Measurements from ENCODE around the gene NRXN2.
"Not testable (repeated sequence)": the region's sequence is repeated elsewhere in the genome, so short reads cannot be mapped to it uniquely, and the experiment has no call there.

The NRXN2 gene

DNA sequence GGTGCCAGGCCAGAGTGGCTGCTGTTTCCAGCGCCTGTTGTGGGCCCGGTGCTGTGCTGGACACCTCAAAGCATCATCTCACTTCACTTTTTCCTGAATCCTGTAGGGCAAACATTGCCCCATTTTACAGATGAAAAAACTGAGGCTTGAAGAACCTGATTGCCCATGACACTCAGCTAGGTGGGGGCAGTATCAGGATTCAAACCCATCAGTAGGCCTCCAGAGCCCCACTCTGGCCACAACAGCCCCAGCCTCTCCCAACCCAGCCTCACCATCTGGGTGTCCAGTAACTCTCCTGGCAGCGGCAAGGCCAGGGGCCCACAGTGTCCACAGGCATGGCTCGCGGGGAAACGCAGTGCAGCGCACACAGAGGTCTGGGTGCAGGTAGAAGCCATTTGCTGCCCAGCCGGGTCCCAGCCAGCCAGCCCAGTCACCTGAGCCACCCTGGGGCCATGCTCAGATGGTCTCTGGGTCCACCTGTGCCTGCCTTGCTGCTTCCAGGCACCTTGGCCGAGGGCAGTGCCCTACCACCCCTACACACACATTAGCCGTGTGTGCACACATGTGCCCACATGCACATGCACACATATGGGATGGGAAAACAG, 120.4 kb downstream of the NRXN2 start:
- DNase-seq = no peak

DNA sequence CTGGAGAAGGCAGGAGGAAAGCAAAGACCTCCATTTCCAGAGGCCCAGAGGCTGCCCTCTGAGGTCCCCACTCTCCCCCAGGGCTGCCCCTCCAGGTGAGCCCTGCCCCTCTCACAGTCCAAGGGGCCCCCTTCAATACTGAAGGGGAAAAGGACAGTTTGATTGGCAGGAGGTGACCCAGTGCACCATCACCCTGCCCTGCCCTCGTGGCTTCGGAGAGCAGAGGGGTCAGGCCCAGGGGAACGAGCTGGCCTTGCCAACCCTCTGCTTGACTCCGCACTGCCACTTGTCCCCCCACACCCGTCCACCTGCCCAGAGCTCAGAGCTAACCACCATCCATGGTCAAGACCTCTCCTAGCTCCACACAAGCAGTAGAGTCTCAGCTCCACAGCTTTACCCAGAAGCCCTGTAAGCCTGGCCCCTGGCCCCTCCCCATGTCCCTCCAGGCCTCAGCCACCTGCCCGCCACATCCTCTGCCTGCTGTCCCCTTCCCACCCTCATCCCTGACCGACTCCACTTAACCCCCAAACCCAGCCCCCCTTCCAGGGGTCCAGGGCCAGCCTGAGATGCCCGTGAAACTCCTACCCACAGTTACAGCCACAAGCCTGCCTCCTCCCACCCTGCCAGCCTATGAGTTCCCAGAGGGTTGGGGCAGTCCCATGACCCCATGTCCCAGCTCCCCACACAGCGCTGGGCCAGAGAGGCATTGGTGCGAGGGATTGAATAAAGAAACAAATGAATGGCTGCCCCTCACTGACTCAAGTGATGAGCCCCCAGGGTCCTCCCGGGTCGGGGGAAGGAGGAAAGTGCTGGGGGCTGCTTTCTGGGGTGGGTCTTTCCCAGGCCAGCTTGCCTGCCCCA, 121.2 kb downstream of the NRXN2 start:
- DNase-seq = no peak

DNA sequence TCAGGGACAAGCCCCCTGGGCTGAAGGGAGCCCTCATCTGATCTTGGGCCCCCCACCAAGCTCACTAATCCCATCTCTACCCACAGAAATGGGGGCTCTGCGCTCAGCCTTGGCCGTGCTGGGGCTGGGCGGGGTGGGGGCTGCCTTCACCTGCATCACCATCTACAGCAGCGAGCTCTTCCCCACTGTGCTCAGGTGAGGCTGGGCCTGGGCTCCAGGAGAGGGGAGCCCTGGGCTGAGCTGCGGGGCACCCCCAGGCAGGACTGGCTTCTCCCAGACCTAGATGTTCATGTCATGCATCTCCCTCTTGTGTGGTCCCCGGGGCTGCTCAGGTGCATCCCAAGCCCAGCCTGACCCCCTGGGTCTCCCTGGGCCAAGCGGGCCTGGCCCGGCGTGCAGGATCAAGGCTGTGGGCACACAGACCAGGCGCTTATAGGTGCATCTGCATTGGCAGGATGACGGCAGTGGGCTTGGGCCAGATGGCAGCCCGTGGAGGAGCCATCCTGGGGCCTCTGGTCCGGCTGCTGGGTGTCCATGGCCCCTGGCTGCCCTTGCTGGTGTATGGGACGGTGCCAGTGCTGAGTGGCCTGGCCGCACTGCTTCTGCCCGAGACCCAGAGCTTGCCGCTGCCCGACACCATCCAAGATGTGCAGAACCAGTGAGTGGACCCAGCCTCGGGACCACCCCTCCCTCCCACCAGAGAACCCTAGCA, 122.6 kb downstream of the NRXN2 start:
- no peak for DNase-seq

DNA sequence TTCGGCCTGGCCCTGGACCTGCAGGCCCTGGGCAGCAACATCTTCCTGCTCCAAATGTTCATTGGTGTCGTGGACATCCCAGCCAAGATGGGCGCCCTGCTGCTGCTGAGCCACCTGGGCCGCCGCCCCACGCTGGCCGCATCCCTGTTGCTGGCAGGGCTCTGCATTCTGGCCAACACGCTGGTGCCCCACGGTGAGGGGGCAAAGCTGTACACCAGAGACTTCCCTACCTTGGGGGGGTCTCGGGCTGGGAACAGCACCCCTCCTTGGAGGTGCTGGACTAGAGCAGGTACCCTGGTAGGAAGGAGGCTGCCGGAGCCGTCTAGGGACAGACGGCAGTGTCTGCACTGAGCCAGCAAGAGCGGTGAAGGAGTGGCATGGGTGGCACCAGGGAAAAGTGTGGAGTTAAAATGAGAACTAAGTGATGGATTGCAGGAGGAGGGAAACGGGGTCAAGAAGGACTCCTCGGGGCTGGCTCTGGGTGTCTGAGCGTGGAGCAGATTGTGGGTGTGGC, 123.2 kb downstream of the NRXN2 start:
- DNase-seq = no peak

DNA sequence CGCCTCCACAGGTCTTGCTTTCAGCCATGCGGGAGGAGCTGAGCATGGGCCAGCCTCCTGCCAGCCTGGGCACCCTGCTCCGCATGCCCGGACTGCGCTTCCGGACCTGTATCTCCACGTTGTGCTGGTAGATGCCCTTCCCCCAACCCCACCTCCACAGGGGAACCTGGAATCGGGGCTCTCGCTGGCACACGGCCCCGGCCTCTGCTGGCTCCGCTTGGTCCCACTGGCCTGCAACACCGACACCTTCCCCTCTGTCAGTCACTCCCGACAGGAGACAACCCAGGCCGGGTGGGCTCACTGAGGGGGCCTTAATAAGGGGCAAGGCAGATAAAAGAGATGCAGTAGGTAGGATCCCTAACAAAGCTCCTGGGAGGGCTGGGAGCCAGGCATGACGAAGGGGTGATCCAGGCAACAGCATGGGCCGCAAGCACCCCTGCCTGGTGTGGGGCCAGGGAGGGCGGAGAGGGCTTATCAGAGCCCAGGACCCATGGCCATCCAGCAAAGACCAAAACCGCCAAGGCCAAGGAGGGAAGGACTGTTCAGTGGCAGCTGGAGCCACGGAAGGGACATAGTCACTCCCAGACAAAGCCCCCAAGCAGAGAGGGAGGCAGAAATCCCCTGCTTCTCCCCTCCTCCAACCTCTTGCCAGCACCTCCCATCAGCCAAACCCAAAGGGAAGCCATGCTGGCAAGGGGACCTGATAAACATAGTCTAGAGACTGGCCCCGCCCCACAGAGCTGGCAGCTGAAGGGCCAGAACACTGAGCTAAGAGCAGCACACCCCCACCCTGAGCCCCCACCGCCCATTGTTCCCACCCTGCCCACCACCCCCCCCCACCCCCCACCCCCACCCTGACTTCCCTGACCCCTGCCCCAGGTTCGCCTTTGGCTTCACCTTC, 124.0 kb downstream of the NRXN2 start:
- no peak for DNase-seq

DNA sequence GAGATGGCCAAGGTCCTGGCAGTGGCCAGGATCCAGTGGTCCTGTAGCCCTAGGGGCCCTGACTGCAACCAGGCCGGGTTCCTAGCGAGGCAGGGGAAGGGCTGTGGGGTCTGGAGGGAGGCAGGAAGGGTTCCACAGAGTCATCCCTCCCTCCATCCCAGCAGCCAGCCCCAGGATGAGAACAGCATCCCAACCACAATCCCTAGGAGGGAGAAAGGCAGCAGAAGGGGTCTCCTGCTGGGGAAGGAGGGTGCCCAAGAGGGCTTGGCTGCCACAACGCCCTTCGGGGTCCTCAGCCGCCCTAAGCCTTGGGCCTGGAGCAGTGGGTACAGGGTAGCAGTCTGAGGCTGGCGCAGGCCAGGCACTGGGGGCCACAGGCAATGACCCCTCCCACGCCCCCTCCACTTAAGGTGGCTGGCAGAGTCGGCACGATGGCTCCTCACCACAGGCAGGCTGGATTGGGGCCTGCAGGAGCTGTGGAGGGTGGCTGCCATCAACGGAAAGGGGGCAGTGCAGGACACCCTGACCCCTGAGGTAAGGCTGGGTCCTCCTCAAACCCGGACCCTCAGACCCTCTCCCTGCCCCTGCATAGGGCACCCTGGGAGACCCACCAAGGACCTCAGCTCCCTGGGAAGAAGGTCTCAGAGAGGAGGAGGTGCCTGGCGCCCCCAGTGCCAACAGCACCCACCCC, 124.7 kb downstream of the NRXN2 start:
- DNase-seq = no peak

DNA sequence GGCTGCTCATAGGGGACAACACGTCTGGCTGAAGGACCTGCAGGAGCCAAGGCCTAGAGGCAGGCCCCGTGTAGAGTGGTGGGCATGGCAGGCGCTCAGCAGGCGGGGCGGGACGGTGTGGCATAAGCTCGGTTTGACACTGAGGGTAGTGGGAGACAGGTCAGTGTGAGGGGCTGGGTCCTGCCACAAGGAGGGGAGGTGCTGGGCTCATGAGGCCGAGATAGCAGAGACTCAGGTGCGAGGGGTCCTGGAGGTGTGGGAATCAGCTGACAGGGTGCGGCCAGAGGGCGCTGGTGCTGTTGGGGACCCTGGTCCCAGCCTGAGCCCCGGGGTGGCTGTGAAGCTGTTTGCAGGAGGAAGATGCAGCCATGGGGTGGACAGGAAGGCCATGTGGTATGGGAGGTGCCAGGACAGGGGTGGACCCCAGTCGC, 125.3 kb downstream of the NRXN2 start:
- DNase-seq = peak; percentile 60

DNA sequence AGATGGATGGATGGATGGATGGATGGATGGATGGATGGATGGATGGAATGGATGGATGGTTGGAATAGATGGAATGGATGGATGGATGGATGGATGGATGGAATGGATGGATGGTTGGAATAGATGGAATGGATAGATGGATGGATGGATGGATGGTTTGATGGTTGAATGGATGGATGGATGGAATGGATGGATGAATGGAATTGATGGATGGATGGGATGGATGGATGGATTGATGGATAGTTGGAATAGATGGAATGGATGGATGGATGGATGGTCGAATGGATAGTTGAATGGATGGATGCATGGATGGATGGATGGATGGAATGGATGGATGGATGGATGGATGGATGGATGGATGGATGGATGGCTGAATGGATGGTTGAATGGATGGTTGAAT, 127.1 kb downstream of the NRXN2 start:
- not testable (repeated sequence) for DNase-seq

DNA sequence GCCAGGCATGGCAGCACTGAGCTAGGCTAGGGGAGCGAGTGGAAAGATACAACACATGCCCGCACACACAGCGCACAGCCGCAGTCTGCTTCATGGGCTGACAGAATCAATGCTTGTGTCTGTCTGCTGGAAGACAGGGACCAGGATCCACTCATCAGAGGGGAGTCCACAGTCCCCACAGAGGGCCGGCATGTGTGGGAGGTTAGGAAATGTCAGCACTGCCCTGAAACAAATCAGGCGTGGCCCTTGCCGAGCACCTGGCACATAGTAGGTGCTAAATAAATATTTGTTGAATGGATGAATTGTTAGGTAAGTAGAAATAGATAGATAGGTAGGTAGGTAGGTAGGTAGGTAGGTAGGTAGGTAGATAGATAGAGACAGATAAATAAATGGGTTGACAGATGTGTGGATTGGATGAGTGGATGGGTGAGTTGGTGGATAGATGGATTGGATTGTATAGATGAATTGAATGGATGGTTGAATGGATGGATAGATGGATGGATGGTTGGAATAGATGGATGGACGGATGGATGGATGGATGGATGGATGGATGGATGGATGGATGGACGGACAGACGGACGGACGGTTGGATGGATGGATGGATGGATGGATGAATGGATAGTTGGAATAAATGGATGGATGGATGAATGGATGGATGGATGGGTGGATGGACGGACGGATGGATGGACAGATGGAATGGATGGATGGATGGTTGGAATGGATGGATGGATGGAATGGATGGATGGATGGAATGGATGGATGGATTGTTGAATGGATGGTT, 128.6 kb downstream of the NRXN2 start:
- peak; percentile 47 for DNase-seq

DNA sequence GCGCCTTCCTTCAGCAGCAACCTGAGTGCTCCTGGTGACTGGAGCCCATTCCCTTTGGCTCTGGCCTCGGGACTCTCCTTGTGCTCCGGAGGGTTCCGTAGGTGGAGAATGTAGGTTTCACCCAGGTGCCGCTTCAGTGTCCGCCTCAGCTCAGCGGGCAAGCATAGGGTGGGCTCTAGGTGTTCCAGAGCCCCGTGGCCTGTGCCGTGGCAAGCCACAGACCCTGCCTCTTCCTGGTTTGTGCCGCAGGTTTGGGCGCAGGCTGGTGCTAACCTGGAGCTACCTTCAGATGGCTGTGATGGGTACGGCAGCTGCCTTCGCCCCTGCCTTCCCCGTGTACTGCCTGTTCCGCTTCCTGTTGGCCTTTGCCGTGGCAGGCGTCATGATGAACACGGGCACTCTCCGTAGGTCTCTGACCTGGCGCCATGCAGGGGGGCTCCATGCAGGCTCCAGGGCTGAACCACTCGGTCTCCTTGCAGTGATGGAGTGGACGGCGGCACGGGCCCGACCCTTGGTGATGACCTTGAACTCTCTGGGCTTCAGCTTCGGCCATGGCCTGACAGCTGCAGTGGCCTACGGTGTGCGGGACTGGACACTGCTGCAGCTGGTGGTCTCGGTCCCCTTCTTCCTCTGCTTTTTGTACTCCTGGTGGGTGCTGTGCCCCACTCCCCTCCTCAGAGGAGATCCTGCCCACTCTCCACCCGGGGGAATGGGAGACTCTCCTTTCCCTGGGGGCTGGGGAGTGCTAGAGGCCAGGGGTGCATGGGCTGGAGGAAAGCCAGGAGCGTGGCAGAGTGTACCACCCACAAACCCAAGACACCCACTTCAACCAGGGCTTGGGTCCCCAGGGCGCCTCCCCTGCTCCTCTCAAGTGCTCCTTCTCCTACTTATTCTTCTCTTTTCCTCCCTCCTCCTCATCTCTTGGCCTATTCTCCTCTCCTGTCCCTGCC, 129.6 kb downstream of the NRXN2 start:
- DNase-seq = peak; percentile 34

DNA sequence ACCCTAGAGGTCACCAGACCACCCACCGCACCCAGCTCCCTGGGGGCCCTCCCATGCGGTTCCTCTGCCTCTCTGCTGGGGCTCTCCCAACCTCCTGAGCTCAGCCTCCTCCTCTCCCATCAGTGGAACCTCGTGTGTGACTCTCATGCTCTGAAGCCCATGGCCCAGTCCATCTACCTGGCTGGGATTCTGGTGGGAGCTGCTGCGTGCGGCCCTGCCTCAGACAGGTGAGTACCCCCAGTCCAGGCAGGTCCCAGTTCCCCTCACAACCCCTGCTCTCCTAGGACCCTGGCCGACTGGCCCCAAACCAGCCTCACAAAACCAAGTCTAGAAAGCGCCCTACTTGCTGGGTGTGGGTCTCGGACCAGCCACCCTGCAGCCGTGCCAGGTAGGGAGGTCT, 130.3 kb downstream of the NRXN2 start:
- no peak for DNase-seq

DNA sequence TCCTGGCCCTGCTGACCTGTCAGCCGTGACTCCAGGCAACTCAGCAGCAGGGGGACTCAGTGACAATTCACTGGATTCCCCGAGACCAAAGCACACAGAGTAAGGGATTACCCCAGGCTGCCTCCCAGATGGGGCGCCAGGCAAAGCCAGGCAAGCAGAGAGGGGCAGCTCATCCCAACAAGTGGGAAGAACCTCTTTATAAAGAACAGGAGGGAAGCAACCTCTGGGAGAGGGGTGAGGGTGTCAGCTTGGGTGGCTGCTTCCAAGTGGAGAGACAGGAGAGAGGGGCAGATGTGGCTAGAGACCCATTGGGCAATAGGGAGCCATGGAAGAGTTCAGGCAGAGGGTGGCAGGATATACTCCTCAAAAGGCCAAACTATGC, 130.8 kb downstream of the NRXN2 start:
- peak; percentile 45 for DNase-seq

DNA sequence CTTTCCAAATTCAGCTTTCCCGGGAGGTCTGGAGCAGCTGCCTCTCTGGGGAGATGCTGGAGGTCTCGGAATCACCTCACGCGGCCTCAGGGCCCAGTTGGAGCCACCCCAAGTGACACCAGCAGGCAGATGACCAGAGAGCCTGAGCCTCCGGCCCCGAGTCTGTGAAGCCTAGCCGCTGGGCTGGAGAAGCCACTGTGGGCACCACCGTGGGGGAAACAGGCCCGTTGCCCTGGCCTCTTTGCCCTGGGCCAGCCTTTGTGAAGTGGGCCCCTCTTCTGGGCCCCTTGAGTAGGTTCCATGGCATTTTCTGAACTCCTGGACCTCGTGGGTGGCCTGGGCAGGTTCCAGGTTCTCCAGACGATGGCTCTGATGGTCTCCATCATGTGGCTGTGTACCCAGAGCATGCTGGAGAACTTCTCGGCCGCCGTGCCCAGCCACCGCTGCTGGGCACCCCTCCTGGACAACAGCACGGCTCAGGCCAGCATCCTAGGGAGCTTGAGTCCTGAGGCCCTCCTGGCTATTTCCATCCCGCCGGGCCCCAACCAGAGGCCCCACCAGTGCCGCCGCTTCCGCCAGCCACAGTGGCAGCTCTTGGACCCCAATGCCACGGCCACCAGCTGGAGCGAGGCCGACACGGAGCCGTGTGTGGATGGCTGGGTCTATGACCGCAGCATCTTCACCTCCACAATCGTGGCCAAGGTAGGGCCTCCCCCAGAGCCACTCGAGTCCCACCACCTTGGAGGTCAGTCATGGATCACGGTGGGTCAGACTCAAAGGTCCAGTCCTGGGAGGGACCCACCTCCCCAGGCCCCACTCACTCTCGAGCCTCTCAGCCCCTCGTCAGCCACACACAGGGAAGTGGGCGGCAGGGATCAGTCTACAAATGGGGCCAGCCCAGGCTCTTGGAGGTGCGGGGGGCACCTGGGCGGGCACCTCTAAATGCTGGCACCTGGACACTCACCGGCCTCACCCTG, 131.5 kb downstream of the NRXN2 start:
- peak; percentile 55 for DNase-seq

DNA sequence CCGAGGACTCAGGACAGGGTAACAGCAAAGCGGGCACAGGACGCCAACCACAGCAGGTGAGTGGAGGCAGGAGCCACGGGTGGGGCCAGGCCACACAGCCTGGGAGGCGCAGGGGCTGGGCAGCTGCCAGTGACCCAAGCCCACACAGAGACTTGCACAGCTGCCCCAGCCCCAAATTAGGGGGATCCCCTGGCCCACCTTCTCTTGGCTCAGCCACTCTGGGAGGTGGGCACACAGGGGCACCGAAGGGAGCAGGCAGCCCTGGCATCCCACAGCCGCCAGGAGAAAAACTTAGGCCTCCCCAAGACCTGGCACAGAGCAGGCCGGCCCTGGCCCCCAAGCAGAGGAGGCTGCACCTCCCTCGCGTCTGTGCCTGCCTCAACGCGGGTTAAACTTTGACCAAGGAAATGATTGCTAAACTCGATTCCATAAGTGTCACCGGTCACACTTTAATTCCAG, 132.2 kb downstream of the NRXN2 start, which contains the start of gene SLC22A12:
Gene SLC22A12 (plus strand): TSS at position 458 of the 459 bp plus-strand sequence. CDS start 337 bp downstream, outside the sequence.
- DNase-seq = peak; percentile 34

DNA sequence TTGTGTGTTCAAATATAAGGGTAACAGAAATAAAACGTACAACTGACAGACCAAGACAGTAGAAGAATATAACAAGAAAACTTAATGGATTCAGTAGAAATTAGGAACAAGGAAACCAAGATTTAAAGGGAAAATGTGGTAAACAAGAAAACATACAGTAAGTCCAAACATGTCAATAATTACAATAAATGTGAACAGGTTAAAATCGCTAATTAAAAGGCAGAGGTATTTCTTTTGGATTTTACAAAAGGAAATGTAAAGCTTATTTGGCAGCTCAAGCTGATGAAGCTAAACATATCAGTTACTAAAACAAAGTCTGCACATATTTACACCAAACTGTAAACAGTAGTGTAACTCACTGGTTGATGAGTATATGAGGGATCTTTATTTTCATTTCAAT, 134.3 kb downstream of the NRXN2 start:
- DNase-seq = no peak

DNA sequence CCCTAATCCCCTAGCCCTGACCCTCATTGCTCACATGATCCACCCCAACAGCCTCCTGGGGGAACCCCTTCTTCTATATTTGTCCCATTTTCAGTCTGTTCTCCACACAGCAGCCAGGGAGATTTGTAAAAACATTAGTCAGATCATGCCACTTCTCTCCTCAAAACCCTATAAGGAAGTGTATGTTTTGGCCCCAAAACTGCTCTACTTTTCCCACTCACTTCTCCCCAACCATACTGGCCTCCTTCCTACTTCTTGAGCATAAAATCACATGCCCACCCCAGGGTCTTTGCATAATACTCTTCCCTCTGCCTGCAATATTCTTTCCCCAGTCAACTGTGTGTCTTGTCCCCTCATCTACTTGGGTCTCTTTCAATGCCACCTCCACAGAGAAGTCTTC, 136.6 kb downstream of the NRXN2 start:
- peak; percentile 4 for DNase-seq

DNA sequence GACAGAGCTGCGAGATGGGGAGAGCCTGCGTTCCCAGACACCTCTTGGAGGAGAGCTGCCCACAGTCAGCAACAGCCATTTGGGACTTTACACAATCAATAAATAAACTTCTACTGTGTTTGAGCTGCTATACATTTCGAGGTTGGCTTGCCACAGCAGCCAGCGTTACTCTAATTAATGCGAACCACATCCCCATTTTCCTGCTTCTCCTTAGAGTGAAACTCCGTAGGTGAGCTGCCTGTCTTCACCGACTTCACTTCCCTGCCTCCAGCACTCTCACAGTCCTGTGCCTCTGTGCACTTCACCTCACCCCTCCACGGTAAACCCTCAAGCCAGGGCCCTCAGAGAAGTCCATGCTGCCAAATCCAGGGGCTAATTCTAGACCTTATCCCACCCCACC, 137.8 kb downstream of the NRXN2 start:
- peak; percentile 28 for DNase-seq
